Esophagus muscularis mucosa (tissue), 3 donors: ENCODE data around the gene KHSRP.

Experiments used
- CTCF ChIP-seq, 3 experiments: fragments of 200-600 bp in 2 of 3; fragments of 450-650 bp in 1 of 3; sonication (generic) in 2 of 3; IDR thresholded peaks; one replicate each; pipeline ENCODE4 v1.5.1; 2017 to 2019; ENCODE audit warnings: antibody characterized with exemption in 3 of 3, mild to moderate bottlenecking in 2 of 3, moderate library complexity in 1 of 3
- POLR2A ChIP-seq: fragments of 450-650 bp; IDR thresholded peaks from one replicate; pipeline ENCODE4 v1.6.1; 2017; ENCODE audit warnings: antibody characterized with exemption, moderate library complexity, mild to moderate bottlenecking, low read depth

GRCh38 chr19:6471076-6471475 is 46.5 kb upstream of the KHSRP start:
- TF ChIP-seq CTCF (IDR thresholded peaks at IDR 0.05) = no peak
- no peak for TF ChIP-seq POLR2A
